Stimulated activated CD8-positive, alpha-beta memory T cell treated with anti-CD3 and anti-CD28 coated beads, Interleukin-4, amount 100 ng/mL, for 4 hours (primary cell): ENCODE data around the gene DCLK1.

Source experiments
- DNase-seq, 2 donors: peaks; one replicate each; pipeline ENCODE4 v3.0.0-alpha.2; 2020; ENCODE audit warnings: low read depth in 2 of 2, low spot score in 1 of 2

DCLK1 gene

DNA sequence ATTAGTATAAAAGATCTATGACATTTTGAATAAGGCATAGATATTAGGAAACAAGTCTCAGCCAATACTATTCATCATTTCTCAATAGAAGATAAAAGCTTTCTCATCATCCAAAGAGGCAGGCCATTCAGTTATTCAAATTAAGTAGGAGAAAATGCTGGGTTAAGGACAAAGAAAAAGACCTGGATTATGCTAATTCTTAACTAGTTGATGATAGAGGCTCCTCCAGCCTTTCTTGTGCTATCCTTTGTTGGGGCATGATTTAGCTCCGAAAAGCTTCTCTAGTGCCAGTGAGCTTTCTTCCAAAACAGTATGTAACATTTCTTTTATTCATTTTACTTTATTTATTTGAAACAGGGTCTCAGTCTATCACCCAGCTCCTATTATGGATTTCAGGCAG is 223.0 kb downstream of the DCLK1 start:
- no peak for DNase-seq

DNA sequence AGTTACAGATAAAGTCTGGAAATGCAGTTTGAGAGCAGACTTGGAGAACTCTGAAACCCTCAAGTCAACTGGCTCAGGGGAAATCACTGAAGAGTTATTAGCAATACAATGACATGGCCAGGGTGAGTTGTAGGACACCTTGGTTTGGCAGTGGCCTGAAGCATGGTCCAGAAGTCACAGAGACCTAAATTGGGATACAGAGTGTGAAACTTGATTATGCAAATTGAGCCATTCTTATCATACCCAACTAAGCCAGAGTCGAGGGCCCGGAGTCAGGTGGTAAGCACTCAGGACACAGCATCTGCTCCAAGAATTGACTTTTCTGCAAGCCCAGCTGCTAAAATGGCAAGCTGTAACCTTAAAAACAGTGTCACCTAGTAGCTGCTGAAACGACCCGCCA is 224.5 kb downstream of the DCLK1 start:
- no peak for DNase-seq

DNA sequence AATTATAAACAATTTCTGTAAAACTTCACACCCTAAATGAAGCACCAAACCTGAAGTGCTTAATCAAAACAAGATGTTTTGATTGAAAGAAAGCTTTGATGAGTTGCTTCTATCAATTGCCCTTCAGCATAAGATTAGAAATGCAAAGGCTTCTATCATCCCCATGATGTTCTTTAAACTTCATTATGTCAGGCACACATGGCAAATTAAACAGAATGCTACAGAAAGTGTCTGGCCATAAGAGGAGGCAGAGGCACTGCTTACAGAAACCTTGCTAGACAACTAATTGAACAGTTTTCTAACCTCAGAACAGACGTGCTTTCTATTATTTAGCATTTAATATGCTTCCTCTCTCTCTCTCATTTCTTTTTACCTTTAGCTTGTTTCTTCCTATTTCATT is 228.1 kb downstream of the DCLK1 start:
- no peak for DNase-seq

DNA sequence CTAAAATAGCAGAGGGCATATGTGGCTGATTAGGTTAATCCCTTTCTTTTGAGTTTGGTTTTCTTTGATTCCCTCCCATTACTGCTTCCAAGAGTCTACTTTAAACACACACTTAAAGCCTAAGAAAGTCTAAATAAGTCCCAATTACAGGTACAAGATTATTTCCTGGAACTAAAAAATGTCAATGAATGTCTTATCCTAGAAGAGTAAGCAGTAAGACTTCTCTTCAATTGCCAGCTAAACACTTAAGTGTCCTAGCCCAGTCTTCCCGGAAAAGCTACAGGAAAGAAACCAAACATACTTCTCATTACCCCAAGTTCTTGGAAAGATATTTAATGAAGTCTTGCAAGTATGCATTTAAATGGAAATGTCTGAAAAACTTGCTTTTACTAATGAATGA is 233.1 kb downstream of the DCLK1 start:
- no peak for DNase-seq

DNA sequence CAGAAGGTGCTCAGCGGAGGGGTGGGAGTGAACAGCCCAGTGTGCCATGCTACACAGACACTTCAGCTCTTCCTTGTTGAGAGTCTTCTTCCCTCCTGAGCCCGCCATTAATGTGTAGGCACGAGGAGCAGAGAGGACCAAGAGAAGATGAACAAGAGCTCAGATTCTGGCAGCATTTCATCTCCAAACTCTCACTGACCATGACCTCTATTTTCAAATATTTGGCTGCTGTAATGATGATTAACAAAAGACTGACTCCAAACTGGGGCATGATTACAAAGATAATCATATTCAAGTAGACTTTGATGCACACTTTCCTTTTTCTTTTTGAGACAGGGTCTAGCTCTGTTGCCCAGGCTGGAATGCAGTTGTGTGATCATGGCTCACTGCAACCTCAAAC is 236.5 kb downstream of the DCLK1 start:
- no peak for DNase-seq

DNA sequence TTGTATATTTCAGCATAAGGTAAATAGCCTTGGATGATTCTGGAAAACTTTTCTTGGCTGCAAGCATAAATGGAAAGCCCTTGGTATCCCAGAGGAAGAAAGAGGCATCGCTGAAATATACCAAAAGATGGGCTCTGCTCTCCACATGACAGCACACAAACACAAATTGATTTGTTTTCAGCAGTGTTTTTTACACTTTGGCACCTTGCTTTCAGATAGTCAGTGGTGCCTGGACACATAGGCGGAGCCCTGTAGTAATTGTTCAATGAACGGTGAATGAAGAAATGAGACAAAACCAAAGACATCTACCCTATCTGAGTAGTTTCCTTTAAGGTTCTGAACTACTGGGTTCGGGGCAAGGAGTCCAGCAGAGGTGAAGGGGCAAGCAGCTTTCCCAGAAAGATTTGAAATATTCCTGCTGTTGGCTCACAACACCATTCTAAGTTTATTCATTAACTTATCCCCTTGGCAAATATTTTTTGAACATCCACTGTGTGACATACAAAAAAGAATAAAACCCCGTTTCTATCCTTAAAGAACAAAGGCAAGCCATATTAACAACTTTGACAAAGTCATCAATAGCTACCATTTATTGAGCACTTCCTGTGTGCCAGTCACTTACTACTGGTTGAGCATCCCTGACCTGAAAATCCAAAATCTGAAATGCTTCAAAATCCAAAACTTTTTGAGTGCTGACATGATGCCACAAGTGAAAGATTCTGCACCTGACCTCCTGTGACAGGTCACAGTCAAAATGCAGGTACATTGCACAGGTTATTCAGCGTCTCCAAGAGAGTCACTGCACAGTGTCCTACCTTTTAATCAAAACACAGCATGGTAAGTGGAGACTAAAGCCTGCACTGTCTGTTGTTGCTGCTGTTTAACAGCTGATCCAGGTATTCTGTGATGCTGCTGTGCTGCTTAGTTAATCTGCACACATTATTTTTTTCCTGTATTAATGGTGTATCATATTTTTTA is 238.1 kb downstream of the DCLK1 start:
- no peak for DNase-seq

DNA sequence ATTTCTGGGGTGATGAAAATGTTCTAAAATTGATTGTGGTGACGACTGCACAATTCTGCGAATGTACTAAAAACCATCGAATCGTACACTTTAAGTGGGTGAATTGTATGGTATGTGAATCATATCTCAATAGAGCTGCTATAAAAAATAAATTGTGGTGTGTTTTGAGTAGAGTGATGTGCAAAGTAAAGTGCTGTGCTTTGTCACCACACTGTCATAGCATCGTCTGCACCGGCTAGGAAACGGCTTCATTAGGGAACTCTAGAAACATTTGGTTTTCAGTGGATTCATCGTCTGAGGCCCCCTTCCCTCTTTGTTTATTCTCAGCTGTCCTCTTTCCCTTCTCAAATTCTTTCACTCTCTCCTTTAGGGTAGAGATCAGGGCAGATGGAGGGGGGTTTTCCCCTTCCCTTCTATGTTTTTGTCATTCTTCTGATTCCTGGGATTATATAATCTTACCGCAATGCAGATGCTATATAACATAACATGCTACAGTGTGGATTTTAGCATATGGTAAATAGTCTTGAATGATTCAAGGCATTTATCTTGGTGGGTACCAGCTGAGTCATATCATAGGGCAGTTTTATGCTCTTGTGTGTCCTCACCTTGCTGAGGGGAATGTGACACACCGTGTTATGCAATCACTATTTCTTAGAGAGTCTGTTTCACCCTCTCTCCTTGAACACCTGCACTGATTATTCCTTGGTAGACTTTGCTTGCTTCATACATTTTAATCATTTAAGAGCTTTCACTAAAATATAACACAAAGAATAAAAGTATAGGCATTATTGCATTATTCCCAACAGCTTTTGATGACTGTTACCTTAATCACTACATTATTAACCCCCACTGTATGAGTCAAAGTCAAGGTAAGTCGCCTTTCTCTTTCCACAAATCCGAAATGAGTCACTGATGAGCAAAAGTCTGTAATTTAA is 239.4 kb downstream of the DCLK1 start:
- DNase-seq, result no peak

DNA sequence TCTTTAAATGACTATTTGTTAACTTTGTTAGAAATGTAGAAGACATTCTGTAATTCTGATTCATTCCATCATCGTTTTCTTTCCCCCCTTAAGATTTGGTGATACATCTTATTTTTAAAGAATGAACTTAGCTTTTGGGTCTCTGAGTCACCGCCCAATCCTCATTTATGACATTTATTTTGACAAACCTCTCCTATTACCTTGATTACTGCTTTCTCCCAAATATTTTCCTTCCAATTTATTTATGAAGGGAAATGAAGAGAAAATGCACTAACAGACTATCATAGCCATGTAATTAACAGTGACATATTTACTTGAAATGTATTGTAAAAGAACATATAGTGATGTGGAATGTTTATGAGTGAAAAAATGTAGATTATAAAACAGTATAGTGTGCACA is 241.6 kb downstream of the DCLK1 start:
- DNase-seq, result no peak

DNA sequence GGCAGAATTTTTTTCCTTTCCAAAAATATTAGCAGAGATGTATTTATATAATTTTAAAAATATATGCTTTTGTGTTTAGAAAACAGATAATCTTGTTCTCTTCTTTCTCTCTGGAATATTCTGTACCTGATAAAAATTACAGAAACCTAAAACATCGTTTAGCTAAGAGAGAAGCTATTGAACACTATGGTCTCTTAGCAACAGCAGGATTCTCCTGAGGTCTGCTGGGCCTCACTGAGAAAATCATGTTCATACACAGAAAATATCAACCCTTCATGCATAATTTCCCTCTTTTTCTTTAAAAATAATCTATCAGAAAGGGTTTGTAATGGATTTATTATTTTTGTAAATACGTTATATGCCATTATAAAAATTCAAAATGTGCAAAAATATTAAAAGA is 242.2 kb downstream of the DCLK1 start:
- no peak for DNase-seq

DNA sequence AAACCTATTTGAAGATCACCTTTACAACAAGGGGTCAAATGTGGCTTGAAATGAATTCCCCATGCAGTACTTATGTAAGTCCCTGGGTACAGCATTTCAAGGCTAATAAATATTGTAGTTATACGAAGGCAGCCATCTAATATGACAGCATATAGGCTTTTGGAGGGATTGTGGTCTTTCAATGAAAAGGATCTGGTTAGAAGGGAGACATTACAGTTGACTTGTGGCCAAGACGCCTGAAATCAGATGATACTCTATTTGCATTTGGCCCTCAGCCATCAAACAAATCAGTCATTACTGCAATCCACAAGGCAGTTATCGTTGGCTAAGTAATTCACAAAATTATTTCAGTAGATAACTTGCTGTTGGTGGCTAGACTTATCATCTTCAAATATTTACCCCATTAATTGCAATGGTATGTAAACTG is 242.7 kb downstream of the DCLK1 start:
- no peak for DNase-seq

DNA sequence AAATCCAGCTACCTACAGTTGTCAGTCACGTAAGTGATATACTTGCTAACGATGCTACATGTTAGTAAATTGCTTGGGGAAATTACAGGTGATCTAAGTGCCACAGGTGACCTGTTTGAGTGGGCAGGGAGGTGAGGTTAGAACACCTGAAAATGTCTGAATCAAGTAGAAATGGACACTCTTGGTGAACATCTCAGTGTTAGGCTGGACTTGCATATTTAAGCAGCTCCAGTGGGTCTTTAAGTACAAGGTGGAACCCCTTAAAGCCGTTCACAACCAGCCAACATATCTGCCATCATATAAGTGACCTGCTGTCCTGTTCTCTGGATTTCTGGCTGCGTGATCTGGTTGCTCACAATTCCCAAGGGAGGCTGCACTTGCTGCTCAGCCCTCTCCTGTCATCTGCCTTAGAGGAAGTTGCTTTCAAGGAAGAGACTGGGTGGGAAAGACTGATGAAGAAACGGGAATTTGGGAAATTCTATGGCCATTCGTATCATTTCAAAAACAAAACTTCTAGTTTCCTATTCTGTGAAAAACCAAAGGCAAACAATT is 244.0 kb downstream of the DCLK1 start:
- no peak for DNase-seq

DNA sequence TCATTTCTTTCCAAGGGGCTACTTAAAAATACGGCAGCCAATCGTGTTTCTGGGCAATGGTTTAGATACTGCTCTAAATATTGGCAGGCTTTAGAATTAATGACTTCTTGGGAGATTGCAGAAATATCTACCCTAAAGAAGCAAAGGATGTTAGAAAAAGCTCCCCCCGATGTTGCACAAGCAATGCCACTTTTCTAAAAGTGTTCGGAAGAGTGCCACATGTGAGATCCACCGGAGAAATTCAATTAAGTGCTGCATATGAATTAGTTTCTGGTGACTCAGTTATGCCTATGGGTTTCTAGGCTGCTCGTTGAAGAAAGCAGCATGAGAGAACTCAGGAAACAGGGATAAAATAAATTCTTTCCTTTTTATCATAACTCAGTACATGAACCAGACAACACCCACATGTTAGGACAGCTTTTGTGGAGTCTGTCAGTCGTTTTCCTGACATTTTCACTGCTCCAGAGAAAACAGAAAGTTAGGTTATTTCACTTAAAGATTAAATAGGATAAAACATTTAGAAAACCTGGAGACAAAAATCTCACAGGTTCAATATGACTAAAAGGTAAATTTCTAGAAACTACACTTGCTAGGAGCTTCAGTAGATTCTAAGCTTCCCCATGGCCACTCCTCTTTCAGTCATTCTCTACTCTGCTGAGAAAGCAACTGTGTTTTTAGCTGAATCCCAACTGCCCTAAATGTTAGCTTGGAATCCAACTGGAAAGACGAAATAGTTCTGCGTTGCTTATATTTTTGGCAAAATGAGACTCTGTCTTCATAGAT is 244.7 kb downstream of the DCLK1 start:
- no peak for DNase-seq

DNA sequence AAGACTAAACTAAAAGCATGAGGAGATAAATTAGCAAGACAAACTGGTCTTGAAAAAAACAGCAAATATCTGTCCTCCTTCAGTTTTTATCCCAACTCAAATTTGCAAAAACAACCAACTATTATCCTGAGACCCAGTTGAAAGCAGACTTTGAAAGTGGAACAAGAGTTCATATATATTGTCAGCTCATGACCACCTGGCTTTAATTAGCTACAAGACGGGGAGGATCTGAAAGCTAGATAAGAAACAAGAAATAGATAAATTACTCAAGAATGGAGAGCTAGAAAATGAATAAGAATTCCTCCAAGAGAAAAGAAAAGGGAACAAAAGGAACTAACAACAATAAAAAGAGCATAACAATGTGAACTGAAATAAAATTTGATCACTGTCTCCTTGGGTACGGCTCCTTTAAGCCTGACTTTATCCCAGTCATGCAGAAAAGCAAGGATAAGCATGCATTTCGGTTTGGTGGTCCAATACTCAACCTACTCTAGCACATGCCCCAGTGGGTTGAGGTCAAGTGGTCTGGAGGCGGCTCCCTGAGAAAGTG is 246.9 kb downstream of the DCLK1 start:
- no peak for DNase-seq

DNA sequence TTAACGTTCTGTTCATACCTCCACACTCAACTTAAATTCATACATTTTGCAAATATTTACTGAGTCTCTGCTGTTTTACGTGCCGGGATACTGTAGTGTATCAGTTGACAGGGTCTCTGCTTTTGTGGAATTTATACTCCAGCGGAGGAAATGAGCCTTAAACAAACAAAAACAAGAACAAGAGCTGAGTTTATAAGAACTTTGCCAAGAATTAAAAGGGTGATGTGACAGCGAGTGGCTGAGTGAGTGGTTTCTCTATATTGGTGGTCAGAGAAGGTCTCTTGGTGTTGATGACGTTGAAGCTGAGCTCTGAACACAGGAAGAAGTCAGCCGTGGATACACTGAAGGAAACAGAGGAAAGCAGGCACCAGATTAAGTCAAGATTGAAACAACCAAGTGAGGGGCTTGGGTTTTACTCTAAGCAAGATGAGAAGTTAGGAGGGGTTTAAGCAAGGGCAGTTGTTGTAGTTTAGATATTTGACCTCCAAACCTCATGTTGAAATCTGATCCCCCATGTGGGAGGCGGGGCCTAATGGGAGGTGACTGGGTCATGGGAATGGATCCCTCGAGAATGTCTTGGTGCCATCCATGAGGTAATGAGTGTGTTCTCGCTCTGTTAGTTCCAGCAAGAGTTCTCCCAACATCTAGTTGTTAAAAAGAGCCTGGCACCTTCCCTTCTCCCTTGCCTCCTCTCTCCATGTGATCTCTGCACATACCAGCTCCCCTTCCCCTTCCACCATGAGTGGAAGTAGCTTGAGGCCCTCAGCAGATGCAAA is 248.3 kb downstream of the DCLK1 start:
- DNase-seq, result no peak

DNA sequence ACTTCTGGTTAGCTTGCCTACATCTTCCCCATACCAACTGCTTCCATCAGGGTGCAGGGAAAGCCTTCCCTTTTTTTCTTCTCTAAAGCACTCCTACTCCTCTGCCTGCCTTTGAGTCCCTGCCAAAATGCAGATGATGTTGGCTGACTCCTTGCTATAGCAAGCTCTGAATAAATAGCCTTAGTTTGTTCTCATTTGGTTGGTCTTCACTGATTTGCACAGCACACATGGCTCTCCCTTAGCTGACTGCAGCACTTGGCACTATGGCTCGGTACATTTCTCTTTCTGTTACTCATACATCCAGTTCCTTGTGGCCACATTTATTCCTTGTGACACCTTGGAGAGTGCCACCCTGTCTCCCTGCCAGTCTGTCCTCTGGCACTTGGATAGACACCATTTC is 249.8 kb downstream of the DCLK1 start:
- no peak for DNase-seq

DNA sequence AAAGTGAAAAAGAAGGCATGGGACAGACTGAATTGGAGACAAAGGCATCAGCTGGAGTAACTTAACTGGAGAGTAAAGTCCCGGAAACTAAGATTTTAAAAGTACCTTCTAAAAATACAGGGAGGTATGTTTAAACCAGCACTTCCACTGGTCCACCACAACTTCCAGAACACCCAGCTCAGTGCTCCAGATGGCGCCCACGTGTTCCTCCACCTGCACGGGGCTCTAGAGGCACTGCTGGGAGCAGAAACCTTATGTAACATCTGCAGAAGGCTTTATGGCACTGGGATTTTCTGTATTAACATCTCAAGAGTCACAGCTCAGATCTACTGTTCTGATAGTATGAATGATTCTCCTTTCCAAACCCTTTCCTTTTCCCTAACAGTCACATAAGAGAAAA is 252.1 kb downstream of the DCLK1 start:
- no peak for DNase-seq

DNA sequence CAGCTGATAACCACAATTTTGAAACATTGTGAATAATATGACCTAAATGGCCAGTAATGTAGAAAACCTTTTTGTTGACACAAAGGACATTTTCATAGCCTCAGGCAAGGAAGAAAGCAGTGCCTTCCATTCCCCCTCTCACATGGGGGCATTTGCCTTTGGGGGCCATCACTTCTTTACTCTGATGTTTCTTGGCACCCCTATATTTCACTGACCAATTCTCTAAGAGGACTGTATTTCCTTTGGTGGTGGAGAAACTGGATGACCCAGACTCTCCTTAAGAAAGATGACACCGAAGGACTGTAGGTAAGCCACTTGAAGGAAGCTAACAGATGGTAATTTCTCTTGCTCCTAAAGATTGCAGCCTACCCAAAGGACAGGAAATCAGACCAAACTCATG is 254.6 kb downstream of the DCLK1 start:
- no peak for DNase-seq

DNA sequence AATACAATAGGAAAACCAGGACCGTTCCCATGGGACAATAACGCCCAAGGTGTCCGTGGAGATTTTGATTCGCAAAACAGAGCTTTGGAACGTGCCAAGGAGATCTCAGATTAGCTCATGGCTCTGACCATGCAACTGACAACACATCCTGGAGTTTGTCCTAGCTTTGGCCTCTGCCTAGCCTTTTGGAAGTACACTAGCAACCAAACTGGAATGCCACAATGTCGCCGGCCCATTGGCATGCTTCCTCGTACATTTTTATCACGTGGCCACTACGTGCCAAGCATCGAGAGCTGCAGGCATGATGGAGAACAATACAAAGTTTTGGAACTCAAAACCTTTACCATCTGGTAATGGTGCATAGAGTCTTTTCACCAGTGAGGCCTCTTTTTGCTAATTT is 256.5 kb downstream of the DCLK1 start:
- DNase-seq, result no peak

DNA sequence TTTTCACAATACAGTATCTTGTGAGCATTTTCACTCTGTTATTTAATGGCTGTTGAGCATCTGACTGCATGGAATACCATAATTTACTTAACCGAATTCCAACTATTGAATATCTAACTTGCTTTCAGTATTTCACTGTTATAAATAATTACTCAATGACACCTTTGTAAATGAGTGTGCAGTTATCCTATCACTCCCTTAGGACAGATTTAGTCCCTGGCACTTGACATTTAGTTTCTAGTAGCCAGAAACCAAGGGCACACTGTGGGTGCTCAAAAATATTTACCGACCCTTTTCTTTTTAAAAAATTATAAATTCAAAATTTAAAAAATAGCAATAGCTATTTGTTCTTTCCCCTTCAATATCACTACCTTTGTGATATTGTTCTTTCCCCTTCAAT is 258.8 kb downstream of the DCLK1 start:
- no peak for DNase-seq

DNA sequence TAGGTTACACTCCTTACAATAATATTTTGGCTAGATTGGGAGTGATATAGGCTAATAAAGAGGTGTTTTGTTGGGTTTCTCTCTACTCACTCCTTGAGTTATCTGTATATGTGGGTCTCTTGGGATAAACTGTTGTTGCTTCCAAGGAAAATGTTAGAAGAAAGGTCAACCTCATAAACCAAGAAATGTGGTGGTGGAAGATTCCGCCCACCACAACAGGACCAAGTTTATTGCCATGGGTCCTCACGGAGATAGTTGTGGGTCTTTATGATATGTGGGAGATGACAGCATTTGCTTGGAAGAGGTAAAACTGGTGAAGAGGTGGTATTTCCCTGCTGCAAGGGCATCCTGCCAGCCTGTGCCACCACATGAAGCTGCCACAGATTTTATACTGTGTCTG is 259.6 kb downstream of the DCLK1 start:
- no peak for DNase-seq
